Activated CD8-positive, alpha-beta memory T cell treated with anti-CD3 and anti-CD28 coated beads for 48 hours (primary cell): Measurements from ENCODE around the gene RDH11.

Experiments
- DNase-seq, 3 experiments: peaks; one replicate each; pipeline ENCODE4 v3.0.0-alpha.2; 2020; ENCODE audit warnings: low read depth in 2 of 3, low spot score in 2 of 3

RDH11 gene

DNA sequence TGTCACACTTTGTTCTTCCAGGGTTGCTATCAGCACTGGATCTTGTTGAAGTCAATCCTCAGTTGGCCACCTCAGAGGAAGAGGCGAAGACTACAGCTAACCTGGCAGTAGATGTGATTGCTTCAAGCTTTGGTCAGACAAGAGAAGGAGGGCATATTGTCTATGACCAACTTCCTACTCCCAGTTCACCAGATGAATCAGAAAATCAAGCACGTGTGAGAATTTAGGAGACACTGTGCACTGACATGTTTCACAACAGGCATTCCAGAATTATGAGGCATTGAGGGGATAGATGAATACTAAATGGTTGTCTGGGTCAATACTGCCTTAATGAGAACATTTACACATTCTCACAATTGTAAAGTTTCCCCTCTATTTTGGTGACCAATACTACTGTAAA lies 44.9 kb downstream of the RDH11 start:
- DNase-seq: no peak

DNA sequence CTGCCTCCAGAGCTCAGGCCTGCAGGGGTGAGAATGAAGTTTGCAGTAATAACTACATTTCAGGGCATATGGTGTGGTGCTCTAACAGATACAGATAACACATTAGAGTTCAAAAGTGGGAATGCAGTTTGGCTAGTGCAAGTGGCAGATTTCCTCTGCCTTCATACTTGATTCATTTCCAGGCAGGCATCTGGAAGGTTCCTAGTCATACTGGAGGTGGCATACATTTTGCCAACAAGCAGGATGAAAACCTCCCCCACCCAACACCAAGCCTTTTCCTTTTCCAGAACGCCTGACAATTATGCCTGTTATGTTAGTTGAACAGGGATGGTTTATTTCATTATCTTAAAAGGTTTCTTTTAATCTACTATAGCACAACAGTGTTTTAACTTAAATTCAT lies 45.4 kb downstream of the RDH11 start:
- DNase-seq: no peak

DNA sequence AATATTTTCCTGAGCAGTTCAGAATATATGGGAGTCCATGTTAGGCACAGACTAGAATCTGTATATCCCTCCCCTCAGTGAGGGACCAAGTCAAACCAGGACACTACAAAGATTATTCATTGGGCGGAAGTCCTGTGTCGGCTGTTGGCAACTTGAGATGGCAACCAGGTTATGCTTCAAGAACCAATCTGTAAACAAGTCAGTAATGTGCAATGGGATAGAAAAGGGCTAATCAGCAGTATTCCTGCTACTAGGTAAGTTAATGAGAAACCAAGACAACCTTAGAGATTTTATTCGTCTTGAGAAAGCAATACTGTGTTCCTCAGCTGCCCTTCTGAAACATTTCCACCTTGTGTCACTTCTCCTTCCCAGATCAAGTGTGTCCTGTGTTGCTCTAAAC lies 49.4 kb downstream of the RDH11 start:
- no peak for DNase-seq

DNA sequence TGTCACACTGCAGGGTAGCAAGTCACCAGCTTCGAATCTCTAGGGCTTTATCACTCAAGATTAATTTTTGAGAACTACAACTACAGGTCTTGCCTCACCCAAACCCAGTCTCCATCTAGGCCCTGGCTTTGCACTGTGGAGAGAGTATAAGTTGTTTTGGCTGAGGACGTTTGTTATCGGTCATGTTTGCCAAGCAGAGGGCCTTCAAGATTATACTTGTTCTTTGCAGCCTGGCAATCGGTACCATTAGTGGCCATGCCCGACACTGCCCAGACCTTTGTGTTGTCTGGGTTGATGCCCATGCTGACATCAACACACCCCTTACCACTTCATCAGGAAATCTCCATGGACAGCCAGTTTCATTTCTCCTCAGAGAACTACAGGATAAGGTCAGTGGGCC lies 50.1 kb downstream of the RDH11 start:
- no peak for DNase-seq

DNA sequence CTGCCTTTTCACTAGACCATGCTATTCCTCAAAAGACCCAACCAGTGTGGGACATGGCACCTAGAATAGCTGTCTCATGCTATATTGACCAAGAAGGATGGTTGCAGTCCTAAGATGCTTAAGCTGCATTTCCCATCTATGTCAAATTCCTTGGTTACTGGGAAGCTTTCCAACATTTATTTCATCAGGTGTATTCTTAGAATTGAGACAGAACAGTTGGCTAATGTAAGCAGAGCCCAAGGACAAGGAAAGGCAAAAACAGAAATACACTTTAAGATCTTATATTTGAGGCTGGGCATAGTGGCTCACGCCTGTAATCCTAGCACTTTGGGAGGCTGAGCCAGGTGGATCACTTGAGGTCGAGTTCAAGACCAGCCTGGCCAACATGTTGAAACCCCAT lies 51.1 kb downstream of the RDH11 start:
- DNase-seq: no peak

DNA sequence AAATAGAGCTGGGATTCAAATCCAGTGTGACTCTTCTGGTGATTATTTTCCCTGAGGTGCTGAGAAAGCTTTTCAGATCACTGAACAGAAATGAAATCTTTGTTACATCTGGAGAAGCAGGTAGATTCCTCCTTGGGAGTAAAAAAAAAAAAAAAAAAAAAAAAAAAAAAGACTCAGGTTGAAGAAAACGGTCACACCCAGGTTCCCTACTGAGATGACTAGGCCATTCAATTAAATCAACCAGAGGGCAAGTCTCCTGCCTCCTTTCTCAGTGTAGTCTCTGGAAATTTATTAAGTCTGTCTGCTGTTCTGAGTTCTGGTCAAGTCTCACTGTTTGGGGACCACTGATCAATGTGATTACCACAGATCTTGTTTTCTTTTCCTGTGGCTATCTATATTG lies 51.9 kb downstream of the RDH11 start:
- DNase-seq: no peak

DNA sequence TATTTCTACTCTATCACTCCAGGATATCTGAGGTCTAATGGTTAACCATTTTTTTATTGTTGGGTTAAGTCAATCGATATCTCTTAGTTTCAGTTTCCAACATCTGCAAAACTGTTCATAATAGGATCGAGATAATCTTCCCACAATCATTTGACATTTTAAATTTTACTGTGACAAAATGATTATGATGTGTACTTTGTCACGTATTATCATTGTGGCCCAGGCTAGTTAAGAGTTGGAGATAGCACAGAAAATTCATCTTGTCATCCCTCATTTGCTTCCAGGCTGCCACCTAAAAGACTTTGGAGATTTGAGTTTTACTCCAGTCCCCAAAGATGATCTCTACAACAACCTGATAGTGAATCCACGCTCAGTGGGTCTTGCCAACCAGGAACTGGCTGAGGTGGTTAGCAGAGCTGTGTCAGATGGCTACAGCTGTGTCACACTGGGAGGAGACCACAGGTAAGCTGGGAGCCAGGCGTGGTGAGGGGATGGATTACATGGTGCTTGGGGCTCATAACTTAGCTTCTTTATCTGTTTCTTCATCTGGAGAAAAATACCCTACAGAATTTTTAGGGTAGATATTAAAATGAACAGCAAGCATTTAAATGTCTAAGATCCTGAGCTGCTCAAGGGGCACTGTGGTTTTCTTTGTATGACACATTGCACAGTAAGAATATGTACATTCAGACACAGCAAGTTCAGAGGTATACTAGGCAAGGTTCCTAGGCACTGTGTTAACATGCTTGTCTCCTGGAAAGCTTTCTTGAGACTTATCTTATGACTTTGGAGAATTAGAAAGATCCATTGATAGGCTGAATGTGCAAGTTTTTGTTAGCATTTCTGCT lies 53.4 kb downstream of the RDH11 start:
- no peak for DNase-seq

DNA sequence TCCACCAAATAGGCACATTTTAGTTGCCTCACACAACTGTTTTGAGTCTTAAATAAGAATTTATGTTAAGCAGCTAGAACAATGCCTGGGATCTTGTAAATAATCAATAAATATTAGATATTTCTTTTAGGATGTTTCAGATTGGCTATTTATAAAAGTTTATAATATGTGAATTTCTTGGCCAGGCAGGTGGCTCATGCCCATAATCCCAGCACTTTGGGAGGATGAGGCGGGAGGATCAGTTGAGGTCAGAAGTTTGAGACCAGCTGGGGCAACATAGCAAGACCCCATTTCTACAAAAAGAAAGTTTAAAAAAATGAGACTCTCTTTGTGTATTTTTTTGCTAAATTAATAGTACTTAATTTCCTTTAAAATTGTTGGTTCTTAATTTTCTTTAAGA lies 54.1 kb downstream of the RDH11 start:
- DNase-seq: no peak

DNA sequence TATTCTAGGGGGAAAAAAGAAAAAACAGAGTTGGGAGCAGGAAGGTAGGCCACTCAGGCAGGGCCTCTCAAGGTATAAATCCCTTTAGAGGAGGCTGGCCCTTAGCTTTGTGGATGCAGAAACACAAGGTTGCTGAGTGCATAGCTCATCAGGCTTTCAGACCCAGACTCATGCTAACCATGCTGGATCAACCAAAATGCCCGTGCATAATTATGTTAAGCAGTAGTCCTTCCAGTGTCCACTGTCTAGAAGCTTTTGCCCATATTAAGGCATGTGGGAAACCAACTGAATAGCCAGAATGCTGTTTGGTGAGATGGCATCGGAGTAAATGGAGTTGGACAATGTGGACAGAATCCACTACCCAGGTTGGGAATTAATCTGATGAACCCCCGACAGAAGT lies 56.9 kb downstream of the RDH11 start:
- DNase-seq: no peak

DNA sequence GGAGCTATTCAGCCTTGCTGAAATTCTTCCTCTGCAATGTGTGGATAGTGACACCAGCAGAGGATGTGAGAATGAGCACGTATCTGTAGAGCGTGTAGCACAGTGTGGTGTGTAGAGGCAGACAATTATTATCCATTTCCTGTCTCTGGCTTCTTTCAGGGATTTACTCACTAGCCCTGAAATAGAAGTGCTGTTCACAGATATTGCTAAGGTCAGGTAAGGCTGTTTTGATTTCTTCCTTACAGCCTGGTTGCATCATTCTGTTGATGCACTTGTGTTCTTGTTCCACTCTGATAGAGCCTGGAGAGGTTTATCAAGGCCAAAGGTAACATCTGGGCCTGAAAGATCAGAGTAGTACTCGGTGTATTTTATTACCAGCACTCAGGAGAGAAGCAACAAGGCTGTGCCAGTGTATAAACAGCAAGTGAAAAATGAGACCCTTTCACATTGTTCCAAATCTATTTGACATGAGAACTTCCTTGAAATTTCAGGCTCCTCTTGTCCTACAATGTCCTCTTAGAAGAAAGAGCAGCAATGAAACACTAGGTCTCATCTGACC lies 59.1 kb downstream of the RDH11 start:
- no peak for DNase-seq

DNA sequence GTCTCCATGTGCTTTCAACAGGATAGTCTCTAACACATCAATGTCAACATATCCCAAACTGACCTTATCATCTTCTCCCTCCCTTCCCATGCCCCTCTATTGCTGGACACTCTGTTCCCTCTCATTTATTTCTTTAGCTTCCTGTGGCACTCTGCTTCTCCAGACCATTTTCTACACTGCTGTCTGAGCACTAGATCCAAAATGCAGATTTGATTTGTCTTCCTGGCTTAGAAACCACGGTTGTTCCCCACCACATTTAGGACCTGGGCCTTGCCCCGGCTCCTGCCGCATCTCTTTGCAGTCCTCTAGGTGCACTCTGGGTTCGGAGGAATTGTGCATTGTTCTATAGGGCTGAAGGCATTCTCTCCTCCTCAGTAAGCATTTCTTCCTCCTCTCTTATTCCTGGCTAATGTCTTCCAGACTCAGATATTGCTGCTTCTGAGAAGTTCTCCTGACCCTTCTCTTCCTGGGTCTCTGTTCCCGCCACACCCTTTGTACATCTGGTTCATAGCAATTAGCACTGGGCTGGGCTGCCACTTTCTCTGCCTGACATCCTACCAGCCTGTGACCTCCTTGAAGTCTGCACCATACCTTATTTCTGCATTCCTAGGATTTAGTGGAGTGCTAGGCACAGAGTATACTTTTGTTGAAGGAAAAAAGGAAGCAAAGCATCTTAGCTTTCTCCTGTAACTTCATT lies 62.0 kb downstream of the RDH11 start:
- DNase-seq: no peak

DNA sequence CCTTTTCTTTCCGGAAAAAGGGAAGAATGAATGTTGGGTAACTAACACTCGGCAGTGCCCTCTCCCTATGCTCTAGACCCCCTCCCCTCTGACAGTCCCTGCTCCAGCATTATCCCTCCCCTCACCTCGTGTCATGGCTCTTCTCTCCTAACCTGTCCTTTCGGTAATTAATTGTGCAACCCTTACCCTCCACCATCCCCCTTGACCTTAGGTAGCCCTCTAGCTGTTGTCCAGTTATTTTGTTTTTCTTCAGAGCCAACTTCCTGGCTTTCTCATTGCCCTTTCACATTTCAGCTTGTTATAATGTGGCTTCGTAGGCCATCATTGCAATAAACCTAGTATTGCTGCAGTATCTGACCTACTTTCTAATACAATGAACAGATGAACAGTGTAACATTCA lies 64.6 kb downstream of the RDH11 start:
- DNase-seq: no peak

DNA sequence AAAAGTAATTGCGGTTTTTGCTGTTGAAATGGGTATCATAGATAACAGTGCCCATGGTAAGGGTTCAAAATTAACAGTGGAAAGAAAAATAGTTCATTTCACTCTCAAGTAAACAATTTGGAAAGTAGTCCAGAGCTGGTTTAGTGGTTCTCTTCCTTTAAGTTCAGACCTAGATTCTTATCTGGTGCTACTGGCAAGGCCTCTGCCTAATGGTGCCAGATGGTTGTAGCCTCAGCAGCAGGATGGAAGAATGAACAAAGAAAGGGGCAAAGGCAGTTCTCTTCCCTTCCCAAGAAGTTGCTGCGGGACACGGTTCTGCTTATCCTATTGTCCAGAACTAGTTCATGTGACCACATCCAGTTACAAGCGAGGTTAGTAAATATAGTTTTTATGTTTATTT lies 65.4 kb downstream of the RDH11 start:
- DNase-seq: no peak

DNA sequence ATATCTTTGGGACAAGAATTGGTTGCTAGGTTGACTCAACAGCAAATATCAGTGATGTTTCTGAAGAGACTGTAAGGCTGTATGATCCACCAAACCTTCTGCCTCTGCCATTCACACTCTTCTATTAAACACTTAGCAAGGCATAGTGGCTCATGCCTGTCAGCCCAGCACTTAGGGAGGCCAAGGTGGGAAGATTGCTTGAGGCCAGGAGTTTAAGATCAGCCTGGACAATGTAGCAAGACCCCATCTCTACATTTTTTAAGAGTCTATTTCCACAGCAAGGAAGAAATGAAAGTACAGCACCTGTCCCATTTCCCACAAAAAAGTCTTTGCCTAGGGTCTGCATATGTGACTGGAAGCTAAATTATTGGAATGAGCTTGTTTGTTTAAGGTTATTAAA lies 68.0 kb downstream of the RDH11 start:
- no peak for DNase-seq
